ENCODE results near the gene PIK3R3.

- TF ChIP-seq POLR2AphosphoS5 (IDR thresholded peaks at IDR 0.05; ENCODE audit: borderline replicate concordance, low read depth, low read length) (no peak), EZH2 (IDR thresholded peaks at IDR 0.05) (no peak), FOXP2 (optimal IDR thresholded peaks at IDR 0.05; ENCODE audit: control extremely low read depth, extremely low read length, insufficient read depth) (no peak)
Observed at GRCh38 chr1:46171871-46172270, 39.4 kb upstream of the PIK3R3 start.

All from SK-N-MC (cell line).